Liver (tissue), 9 donors: ENCODE measurements around the gene LSM10. TPM values are rescaled to one million over a fixed set of nuclear protein-coding genes. Genes with fewer than 3 reads are reported as not detected.

Source experiments
- DNase-seq: peaks from one replicate; pipeline ENCODE4 v3.0.0-alpha.2; 2017; ENCODE audit warnings: low spot score
- H3K27ac ChIP-seq, 2 donors: one replicate each; pipeline ENCODE4 v1.7.0; 2013; ENCODE audit warnings: inconsistent platforms in 2 of 2, low read length in 2 of 2, control low read depth in 1 of 2, low read depth in 1 of 2, mild to moderate bottlenecking in 1 of 2
- H3K27me3 ChIP-seq, 4 donors: one replicate each; pipeline versions ENCODE4 v1.6.1 to v1.7.0; 2013; ENCODE audit warnings: low read length in 3 of 4, inconsistent platforms in 1 of 4, mild to moderate bottlenecking in 1 of 4, moderate library complexity in 1 of 4; ENCODE audit not compliant: control insufficient read depth in 4 of 4, insufficient read depth in 4 of 4
- H3K36me3 ChIP-seq, 4 donors: one replicate each; pipeline versions ENCODE4 v1.6.1 to v1.7.0; 2013; ENCODE audit warnings: low read length in 3 of 4, mild to moderate bottlenecking in 3 of 4, low read depth in 1 of 4, moderate library complexity in 1 of 4; ENCODE audit not compliant: control insufficient read depth in 4 of 4, insufficient read depth in 3 of 4
- H3K4me1 ChIP-seq, 4 donors: one replicate each; pipeline versions ENCODE4 v1.6.1 to v1.7.0; 2013; ENCODE audit warnings: low read length in 3 of 4, mild to moderate bottlenecking in 3 of 4, moderate library complexity in 1 of 4; ENCODE audit not compliant: control insufficient read depth in 4 of 4, insufficient read depth in 4 of 4
- H3K4me3 ChIP-seq, 3 donors: one replicate each; pipeline versions ENCODE4 v1.6.1 to v1.7.0; 2013; ENCODE audit warnings: low read length in 3 of 3, control low read depth in 1 of 3, low read depth in 1 of 3, mild to moderate bottlenecking in 1 of 3
- H3K9ac ChIP-seq, 2 donors: one replicate each; pipeline ENCODE4 v1.7.0; 2013; ENCODE audit warnings: low read length in 2 of 2, mild to moderate bottlenecking in 2 of 2, moderate library complexity in 2 of 2, control low read depth in 1 of 2, low read depth in 1 of 2
- H3K9me3 ChIP-seq, 4 donors: one replicate each; pipeline versions ENCODE4 v1.6.1 to v1.7.0; 2013; ENCODE audit warnings: low read length in 3 of 4; ENCODE audit not compliant: control insufficient read depth in 4 of 4
- EGR1 ChIP-seq, 2 donors: IDR thresholded peaks; 2 replicates each; pipeline ENCODE4 v1.6.1; 2016 to 2018; ENCODE audit warnings: antibody characterized with exemption in 2 of 2, low read depth in 2 of 2
- FOXA1 ChIP-seq: IDR thresholded peaks from 2 replicates; pipeline ENCODE4 v1.6.1; 2016; ENCODE audit warnings: antibody characterized with exemption
- FOXA2 ChIP-seq: IDR thresholded peaks from 2 replicates; pipeline ENCODE4 v1.6.1; 2016; ENCODE audit warnings: antibody characterized with exemption
- GABPA ChIP-seq, 2 donors: IDR thresholded peaks in 1 of 2; conservative IDR thresholded peaks in 1 of 2; 2 replicates each; pipeline ENCODE4 v1.6.1; 2016; ENCODE audit warnings: antibody characterized with exemption in 2 of 2, mild to moderate bottlenecking in 1 of 2, moderate library complexity in 1 of 2
- HNF4A ChIP-seq, 2 donors: conservative IDR thresholded peaks; 2 replicates each; pipeline ENCODE4 v1.6.1; 2016; ENCODE audit warnings: antibody characterized with exemption in 2 of 2, mild to moderate bottlenecking in 2 of 2
- HNF4G ChIP-seq: IDR thresholded peaks from 2 replicates; pipeline ENCODE4 v1.6.1; 2016; ENCODE audit warnings: antibody characterized with exemption
- JUND ChIP-seq, 2 donors: IDR thresholded peaks; 2 replicates each; pipeline ENCODE4 v1.6.1; 2016; ENCODE audit warnings: antibody characterized with exemption in 2 of 2
- NR2F2 ChIP-seq: IDR thresholded peaks from 2 replicates; pipeline ENCODE4 v1.6.1; 2016; ENCODE audit warnings: antibody characterized with exemption
- RAD21 ChIP-seq, 2 donors: IDR thresholded peaks; 2 replicates each; pipeline ENCODE4 v1.6.1; 2016; ENCODE audit warnings: antibody characterized with exemption in 2 of 2, mild to moderate bottlenecking in 2 of 2
- RXRA ChIP-seq, 2 donors: IDR thresholded peaks; 2 replicates each; pipeline ENCODE4 v1.6.1; 2017 to 2018; ENCODE audit warnings: antibody characterized with exemption in 2 of 2, mild to moderate bottlenecking in 1 of 2
- SP1 ChIP-seq: IDR thresholded peaks from 2 replicates; pipeline ENCODE4 v1.6.1; 2018; ENCODE audit warnings: antibody characterized with exemption, mild to moderate bottlenecking
- TAF1 ChIP-seq: conservative IDR thresholded peaks from 2 replicates; pipeline ENCODE4 v1.6.1; 2016; ENCODE audit warnings: antibody characterized with exemption, mild to moderate bottlenecking
- YY1 ChIP-seq: IDR thresholded peaks from 2 replicates; pipeline ENCODE4 v1.6.1; 2016; ENCODE audit warnings: antibody characterized with exemption, mild to moderate bottlenecking
- WGBS: extraction: QIAGEN DNeasy Blood & Tissue Kit; methylation state at CpG from one replicate; pipeline ENCODE4 v1.1.7; 2013; 5-methylcytosine and 5-hydroxymethylcytosine counted together
- polyA plus RNA-seq, 2 donors: library from polyadenylated mRNA; stranded (reverse) in 1 of 2; unstranded in 1 of 2; fragments of 200-250 nt in 1 of 2; fragments of >200 nt in 1 of 2; fragmentation: Nextera tagmentation in 1 of 2; extraction: Ambion mirVana in 1 of 2; gene quantifications; one replicate each; pipeline versions ENCODE4 v1.2.1 to v1.2.3, GENCODE V29; 2013 to 2015
- total RNA-seq, 2 donors: library from RNA; depleted of rRNA; stranded (reverse); fragments of >200 nt; gene quantifications; one replicate each; pipeline ENCODE4 v1.2.3, GENCODE V29; 2014
- TF ChIP-seq, protein P1 (sequence below): IDR thresholded peaks from 2 replicates; pipeline ENCODE4 v1.6.1; 2016; ENCODE audit warnings: antibody characterized with exemption, mild to moderate bottlenecking
- TF ChIP-seq, protein P2 (sequence below): IDR thresholded peaks from 2 replicates; pipeline ENCODE4 v1.6.1; 2016; ENCODE audit warnings: antibody characterized with exemption
- TF ChIP-seq, protein P3 (sequence below): fragments of 150-350 bp; IDR thresholded peaks from 2 replicates; pipeline ENCODE4 v1.5.1; 2017; ENCODE audit warnings: improper control_type of control experiment, low read depth, low read length; ENCODE audit not compliant: missing input control
- TF ChIP-seq, protein P4 (sequence below): IDR thresholded peaks from 2 replicates; pipeline ENCODE4 v1.6.1; 2016; ENCODE audit warnings: antibody characterized with exemption
- donor health status: healthy.
- donor health status: healthy.
- donor health status: healthy.
- donor health status: healthy.
- donor health status: healthy.

Gene LSM10
- total and polyA plus RNA-seq, 4 donors: 6.2 to 45.2 (median 24.1) TPM

DNA sequence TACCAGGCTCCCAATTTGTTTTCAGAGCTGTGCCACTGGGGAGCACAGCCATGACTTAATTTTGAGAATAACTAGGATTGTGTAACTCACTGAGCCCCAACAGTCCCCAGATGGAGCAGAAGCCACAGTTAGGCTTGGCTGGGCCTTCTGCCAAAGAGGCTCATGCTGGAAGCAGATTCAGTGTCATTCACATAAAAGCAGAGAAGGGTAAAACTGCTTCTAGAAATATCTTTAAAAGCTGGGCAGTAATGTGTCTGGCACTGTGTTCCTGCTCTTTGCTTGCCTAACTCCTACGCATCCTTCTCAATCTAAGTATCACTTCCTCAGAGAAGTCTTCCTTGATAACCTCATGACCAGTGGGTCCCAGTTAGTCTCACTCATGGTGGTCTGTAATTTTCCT is 32.3 kb downstream of the LSM10 start (continued):
- TF ChIP-seq, protein P1, sequence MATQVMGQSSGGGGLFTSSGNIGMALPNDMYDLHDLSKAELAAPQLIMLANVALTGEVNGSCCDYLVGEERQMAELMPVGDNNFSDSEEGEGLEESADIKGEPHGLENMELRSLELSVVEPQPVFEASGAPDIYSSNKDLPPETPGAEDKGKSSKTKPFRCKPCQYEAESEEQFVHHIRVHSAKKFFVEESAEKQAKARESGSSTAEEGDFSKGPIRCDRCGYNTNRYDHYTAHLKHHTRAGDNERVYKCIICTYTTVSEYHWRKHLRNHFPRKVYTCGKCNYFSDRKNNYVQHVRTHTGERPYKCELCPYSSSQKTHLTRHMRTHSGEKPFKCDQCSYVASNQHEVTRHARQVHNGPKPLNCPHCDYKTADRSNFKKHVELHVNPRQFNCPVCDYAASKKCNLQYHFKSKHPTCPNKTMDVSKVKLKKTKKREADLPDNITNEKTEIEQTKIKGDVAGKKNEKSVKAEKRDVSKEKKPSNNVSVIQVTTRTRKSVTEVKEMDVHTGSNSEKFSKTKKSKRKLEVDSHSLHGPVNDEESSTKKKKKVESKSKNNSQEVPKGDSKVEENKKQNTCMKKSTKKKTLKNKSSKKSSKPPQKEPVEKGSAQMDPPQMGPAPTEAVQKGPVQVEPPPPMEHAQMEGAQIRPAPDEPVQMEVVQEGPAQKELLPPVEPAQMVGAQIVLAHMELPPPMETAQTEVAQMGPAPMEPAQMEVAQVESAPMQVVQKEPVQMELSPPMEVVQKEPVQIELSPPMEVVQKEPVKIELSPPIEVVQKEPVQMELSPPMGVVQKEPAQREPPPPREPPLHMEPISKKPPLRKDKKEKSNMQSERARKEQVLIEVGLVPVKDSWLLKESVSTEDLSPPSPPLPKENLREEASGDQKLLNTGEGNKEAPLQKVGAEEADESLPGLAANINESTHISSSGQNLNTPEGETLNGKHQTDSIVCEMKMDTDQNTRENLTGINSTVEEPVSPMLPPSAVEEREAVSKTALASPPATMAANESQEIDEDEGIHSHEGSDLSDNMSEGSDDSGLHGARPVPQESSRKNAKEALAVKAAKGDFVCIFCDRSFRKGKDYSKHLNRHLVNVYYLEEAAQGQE: no peak
- TF ChIP-seq, protein P2, sequence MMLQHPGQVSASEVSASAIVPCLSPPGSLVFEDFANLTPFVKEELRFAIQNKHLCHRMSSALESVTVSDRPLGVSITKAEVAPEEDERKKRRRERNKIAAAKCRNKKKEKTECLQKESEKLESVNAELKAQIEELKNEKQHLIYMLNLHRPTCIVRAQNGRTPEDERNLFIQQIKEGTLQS: no peak
- TF ChIP-seq EGR1 (IDR thresholded peaks at IDR 0.05; ENCODE audit: low read depth in 2 of 2): no peak

DNA sequence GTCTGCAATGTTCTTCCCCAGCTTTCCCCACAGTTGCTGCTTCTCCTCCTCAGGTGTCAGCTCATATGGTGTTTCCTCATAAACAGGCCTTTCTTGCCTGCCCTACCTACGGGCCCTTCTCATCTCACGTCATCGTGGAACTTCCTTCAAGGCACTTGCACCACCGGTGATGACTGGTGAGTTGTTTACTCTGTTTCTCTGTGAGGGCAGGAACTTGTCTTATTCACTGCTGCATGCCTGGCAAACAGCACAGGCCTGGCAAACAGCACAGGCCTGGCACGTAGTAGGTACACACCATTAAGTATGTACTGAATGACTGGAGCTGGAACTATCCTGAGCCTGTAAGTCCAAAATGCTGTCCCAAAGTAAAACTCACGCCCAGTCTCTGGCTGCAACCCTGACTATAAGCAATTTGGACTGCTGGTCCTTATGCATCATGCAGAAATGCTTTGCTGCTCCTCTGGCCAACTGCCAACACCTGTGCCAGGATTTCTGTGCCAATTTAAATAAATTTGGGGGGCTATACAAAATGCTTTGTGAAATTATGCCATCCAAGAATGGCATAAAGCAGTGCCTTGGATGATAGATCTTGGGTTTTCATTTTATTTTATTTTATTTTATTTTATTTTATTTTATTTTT is 37.7 kb downstream of the LSM10 start:
- no peaks in the 10 kb centered on the region for H3K9me3 ChIP-seq
- no peaks in the 10 kb centered on the region for H3K27me3 ChIP-seq
- H3K36me3 ChIP-seq: peaks cover 9 to 51% (median 33%) of the 10 kb centered on the region in 4 donors
- H3K4me3 ChIP-seq: no peak overlapping the region
- H3K27ac ChIP-seq: no peak overlapping the region
- no peak overlapping the region for H3K9ac ChIP-seq
- 84% methylated on average over 6 of the region's 6 CpGs for WGBS
- TF ChIP-seq, protein P3, sequence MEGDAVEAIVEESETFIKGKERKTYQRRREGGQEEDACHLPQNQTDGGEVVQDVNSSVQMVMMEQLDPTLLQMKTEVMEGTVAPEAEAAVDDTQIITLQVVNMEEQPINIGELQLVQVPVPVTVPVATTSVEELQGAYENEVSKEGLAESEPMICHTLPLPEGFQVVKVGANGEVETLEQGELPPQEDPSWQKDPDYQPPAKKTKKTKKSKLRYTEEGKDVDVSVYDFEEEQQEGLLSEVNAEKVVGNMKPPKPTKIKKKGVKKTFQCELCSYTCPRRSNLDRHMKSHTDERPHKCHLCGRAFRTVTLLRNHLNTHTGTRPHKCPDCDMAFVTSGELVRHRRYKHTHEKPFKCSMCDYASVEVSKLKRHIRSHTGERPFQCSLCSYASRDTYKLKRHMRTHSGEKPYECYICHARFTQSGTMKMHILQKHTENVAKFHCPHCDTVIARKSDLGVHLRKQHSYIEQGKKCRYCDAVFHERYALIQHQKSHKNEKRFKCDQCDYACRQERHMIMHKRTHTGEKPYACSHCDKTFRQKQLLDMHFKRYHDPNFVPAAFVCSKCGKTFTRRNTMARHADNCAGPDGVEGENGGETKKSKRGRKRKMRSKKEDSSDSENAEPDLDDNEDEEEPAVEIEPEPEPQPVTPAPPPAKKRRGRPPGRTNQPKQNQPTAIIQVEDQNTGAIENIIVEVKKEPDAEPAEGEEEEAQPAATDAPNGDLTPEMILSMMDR: no peak
- no peak for TF ChIP-seq RXRA (IDR thresholded peaks at IDR 0.05)
- TF ChIP-seq GABPA (IDR thresholded peaks at IDR 0.05 in 1 of 2, conservative IDR thresholded peaks at IDR 0.05 in 1 of 2): no peak
- no peak for TF ChIP-seq FOXA2
- TF ChIP-seq NR2F2: no peak
- TF ChIP-seq FOXA1: no peak
- no peak for TF ChIP-seq YY1
- TF ChIP-seq, protein P4, sequence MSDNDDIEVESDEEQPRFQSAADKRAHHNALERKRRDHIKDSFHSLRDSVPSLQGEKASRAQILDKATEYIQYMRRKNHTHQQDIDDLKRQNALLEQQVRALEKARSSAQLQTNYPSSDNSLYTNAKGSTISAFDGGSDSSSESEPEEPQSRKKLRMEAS: no peak
- no peak for TF ChIP-seq EGR1 (IDR thresholded peaks at IDR 0.05; ENCODE audit: low read depth in 2 of 2)
- no peak for TF ChIP-seq JUND (IDR thresholded peaks at IDR 0.05)
- no peak for TF ChIP-seq HNF4G
- TF ChIP-seq, protein P2: no peak
- no peak for TF ChIP-seq SP1
- TF ChIP-seq, protein P1: no peak
- TF ChIP-seq HNF4A (conservative IDR thresholded peaks at IDR 0.05): no peak
- TF ChIP-seq TAF1: no peak
- no peak for TF ChIP-seq RAD21 (IDR thresholded peaks at IDR 0.05)
- DNase-seq: no peak
- no peaks in the 10 kb centered on the region for H3K4me1 ChIP-seq
